IPS DF 6.9 (cell line): Measurements from ENCODE around the gene MAPKAP1.

Experiments
- DNase-seq: peaks from one replicate; pipeline ENCODE4 v3.0.0-alpha.2; 2013; ENCODE audit warnings: low read depth, low spot score
- H3K27ac ChIP-seq: one replicate; pipeline ENCODE4 v1.5.1; 2013; ENCODE audit warnings: low read length, control low read depth
- H3K27me3 ChIP-seq: 2 replicates; pipeline ENCODE4 v1.6.1; 2013; ENCODE audit warnings: mild to moderate bottlenecking, low read length; ENCODE audit not compliant: control insufficient read depth, insufficient read depth
- H3K36me3 ChIP-seq: 2 replicates; pipeline ENCODE4 v1.6.1; 2013; ENCODE audit warnings: low read length; ENCODE audit not compliant: control insufficient read depth, insufficient read depth
- H3K4me1 ChIP-seq: 2 replicates; pipeline ENCODE4 v1.6.1; 2013; ENCODE audit warnings: low read length; ENCODE audit not compliant: control insufficient read depth, insufficient read depth
- H3K4me3 ChIP-seq: 2 replicates; pipeline ENCODE4 v1.5.1; 2013; ENCODE audit warnings: mild to moderate bottlenecking, low read length
- H3K9me3 ChIP-seq: 2 replicates; pipeline ENCODE4 v1.6.1; 2013; ENCODE audit warnings: low read length, inconsistent platforms; ENCODE audit not compliant: control insufficient read depth, insufficient read depth
- WGBS: extraction: QIAGEN DNeasy Blood & Tissue Kit; methylation state at CpG from one replicate; pipeline ENCODE4 v1.1.7; 2013; ENCODE audit warnings: mixed read lengths, missing lambda C conversion rate; ENCODE audit not compliant: insufficient read length, insufficient coverage; 5-methylcytosine and 5-hydroxymethylcytosine counted together

The MAPKAP1 gene

GRCh38 chr9:125444166-125444565, 262.8 kb downstream of the MAPKAP1 start:
- 100% methylated on average over 1 of the region's 10 CpGs for WGBS
- Histone ChIP-seq H3K27me3 (no peaks in the 10 kb centered on the region), H3K36me3 (peaks cover 2% of the 10 kb centered on the region; the same call in 1 of the 2 replicates), H3K4me3 (no peak overlapping the region), H3K9me3 (no peaks in the 10 kb centered on the region), H3K27ac (no peak overlapping the region), H3K4me1 (0 out of 2 replicates have a peak, but pooled peaks cover 2% of the 10 kb centered on the region)
- DNase-seq: no peak

- no peaks in the 10 kb centered on the region for H3K9me3 ChIP-seq
- no peak overlapping the region for H3K27ac ChIP-seq
- no peak for DNase-seq
- H3K4me3 ChIP-seq: no peak overlapping the region
- H3K4me1 ChIP-seq: 0 out of 2 replicates have a peak, but pooled peaks cover 2% of the 10 kb centered on the region
- H3K27me3 ChIP-seq: no peaks in the 10 kb centered on the region
- H3K36me3 ChIP-seq: peaks cover 2% of the 10 kb centered on the region; the same call in 1 of the 2 replicates
- no CpG with 5 or more reads among the region's 8 CpGs for WGBS
Measured at GRCh38 chr9:125443367-125443766, 263.6 kb downstream of the MAPKAP1 start.

GRCh38 chr9:125442452-125442851, 264.6 kb downstream of the MAPKAP1 start:
- Histone ChIP-seq H3K4me3 (no peak overlapping the region), H3K27ac (no peak overlapping the region), H3K27me3 (no peaks in the 10 kb centered on the region), H3K4me1 (0 out of 2 replicates have a peak, but pooled peaks cover 2% of the 10 kb centered on the region), H3K9me3 (no peaks in the 10 kb centered on the region), H3K36me3 (peaks cover 2% of the 10 kb centered on the region; the same call in 1 of the 2 replicates)
- WGBS: no CpG with 5 or more reads among the region's 5 CpGs
- DNase-seq: no peak

- Histone ChIP-seq H3K9me3 (no peaks in the 10 kb centered on the region), H3K4me3 (no peak overlapping the region), H3K4me1 (no peaks in the 10 kb centered on the region), H3K27ac (no peak overlapping the region), H3K27me3 (no peaks in the 10 kb centered on the region), H3K36me3 (no peaks in the 10 kb centered on the region)
- WGBS: no CpG with 5 or more reads among the region's 14 CpGs
- no peak for DNase-seq
Measured at GRCh38 chr9:125440411-125440810, 266.6 kb downstream of the MAPKAP1 start.

- no peaks in the 10 kb centered on the region for H3K4me1 ChIP-seq
- no peak overlapping the region for H3K4me3 ChIP-seq
- no peaks in the 10 kb centered on the region for H3K36me3 ChIP-seq
- H3K27ac ChIP-seq: no peak overlapping the region
- H3K9me3 ChIP-seq: no peaks in the 10 kb centered on the region
- WGBS: no CpG with 5 or more reads among the region's 21 CpGs
- no peak for DNase-seq
- no peaks in the 10 kb centered on the region for H3K27me3 ChIP-seq
Measured at GRCh38 chr9:125439434-125440272, 267.4 kb downstream of the MAPKAP1 start.

GRCh38 chr9:125438506-125439433, 268.2 kb downstream of the MAPKAP1 start:
- no peak for DNase-seq
- H3K9me3 ChIP-seq: no peaks in the 10 kb centered on the region
- no peaks in the 10 kb centered on the region for H3K4me1 ChIP-seq
- no peak overlapping the region; the same call in 1 of the 2 replicates for H3K4me3 ChIP-seq
- no peaks in the 10 kb centered on the region for H3K36me3 ChIP-seq
- no peak overlapping the region for H3K27ac ChIP-seq
- no CpG with 5 or more reads among the region's 32 CpGs for WGBS
- H3K27me3 ChIP-seq: no peaks in the 10 kb centered on the region

GRCh38 chr9:125437771-125438221, 269.2 kb downstream of the MAPKAP1 start:
- no peak overlapping the region for H3K27ac ChIP-seq
- no peaks in the 10 kb centered on the region for H3K9me3 ChIP-seq
- WGBS: no CpG with 5 or more reads among the region's 15 CpGs
- no peak overlapping the region; the same call in 1 of the 2 replicates for H3K4me3 ChIP-seq
- H3K36me3 ChIP-seq: no peaks in the 10 kb centered on the region
- H3K27me3 ChIP-seq: no peaks in the 10 kb centered on the region
- no peak for DNase-seq
- no peaks in the 10 kb centered on the region for H3K4me1 ChIP-seq

GRCh38 chr9:125436613-125437443, 270.2 kb downstream of the MAPKAP1 start:
- H3K9me3 ChIP-seq: no peaks in the 10 kb centered on the region
- no peak overlapping the region for H3K27ac ChIP-seq
- no peak overlapping the region for H3K4me3 ChIP-seq
- no peaks in the 10 kb centered on the region for H3K27me3 ChIP-seq
- no peak for DNase-seq
- no peaks in the 10 kb centered on the region for H3K36me3 ChIP-seq
- H3K4me1 ChIP-seq: no peaks in the 10 kb centered on the region
- WGBS: no CpG with 5 or more reads among the region's 24 CpGs

- H3K36me3 ChIP-seq: no peaks in the 10 kb centered on the region
- no peak for DNase-seq
- no CpG with 5 or more reads among the region's 16 CpGs for WGBS
- no peaks in the 10 kb centered on the region for H3K4me1 ChIP-seq
- H3K27ac ChIP-seq: no peak overlapping the region
- no peak overlapping the region for H3K4me3 ChIP-seq
- H3K9me3 ChIP-seq: no peaks in the 10 kb centered on the region
- no peaks in the 10 kb centered on the region for H3K27me3 ChIP-seq
Measured at GRCh38 chr9:125435776-125436612, 271.0 kb downstream of the MAPKAP1 start.
